ENCODE measurements around the gene LYRM9. TPM values are rescaled to one million over a fixed set of nuclear protein-coding genes. Genes with fewer than 3 reads are reported as not detected.
"Not testable (repeated sequence)": the region's sequence is repeated elsewhere in the genome, so short reads cannot be mapped to it uniquely, and the experiment has no call there.

The LYRM9 gene
- total RNA-seq, 1 experiment from 2014 or later: 0.97 TPM

DNA sequence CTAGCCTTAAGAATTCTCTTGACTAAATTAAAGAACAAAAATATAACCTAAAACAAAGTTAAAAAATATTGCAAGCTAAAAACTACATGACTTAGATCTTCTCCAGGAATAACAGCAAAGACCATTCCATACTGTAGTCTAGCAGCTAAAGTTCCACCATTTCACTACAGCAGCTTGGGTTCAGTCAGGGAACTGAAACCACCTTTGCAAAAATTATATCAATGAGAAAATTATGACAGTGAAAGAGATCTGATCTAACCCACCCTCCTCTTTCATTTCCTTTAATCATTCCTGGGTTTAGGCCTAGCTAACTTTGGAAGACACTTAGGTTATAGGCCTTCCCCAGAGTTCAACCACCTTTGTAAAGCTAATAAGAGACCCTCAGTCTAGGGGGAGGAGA, 56.5 kb downstream of the LYRM9 start:
- H3K9ac ChIP-seq (ENCODE audit: low read length): no peak overlapping the region
- no peaks in the 10 kb centered on the region for H3K9me3 ChIP-seq (ENCODE audit: low read length)
- H3K9me2 ChIP-seq (replicated peaks; ENCODE audit: insufficient read depth, low read length): no peaks in the 10 kb centered on the region
- no peaks in the 10 kb centered on the region for H3K4me1 ChIP-seq (ENCODE audit: low read length)
- H3K27ac ChIP-seq (ENCODE audit: low read length): no peak overlapping the region
- DNase-seq: no peak
- no peaks in the 10 kb centered on the region for H3K36me3 ChIP-seq (ENCODE audit: insufficient read depth, low read length)
- no peaks in the 10 kb centered on the region for H3K27me3 ChIP-seq (ENCODE audit: low read length)
- no peak overlapping the region for H2AFZ ChIP-seq (ENCODE audit: low read length)
- no peak overlapping the region for H3K4me2 ChIP-seq (ENCODE audit: low read depth, low read length, poor library complexity, severe bottlenecking)
- H4K20me1 ChIP-seq (ENCODE audit: insufficient read depth, low read depth, low read length): no peaks in the 10 kb centered on the region
- no peaks in the 10 kb centered on the region for H3K79me2 ChIP-seq (ENCODE audit: low read length)
- H3K4me3 ChIP-seq (ENCODE audit: low read length): no peak overlapping the region

DNA sequence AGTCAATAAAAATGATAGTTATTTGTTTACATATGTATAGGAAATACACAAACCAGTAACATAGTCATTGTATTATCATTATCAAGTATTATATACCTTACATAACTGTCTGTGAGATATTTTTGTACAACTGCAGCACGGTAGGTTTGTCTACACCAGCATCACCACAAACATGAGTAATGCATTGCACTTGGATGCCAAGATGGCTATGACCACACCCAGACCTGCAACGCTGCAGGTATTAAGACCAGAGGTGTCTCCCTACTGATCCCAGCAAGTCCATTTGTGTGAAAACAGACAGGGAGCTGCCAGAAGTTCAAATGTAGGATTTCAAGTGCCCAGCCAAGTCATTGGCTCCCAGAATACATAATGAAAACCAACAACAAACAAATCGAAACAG, 58.6 kb downstream of the LYRM9 start:
- no peaks in the 10 kb centered on the region for H3K9me2 ChIP-seq (replicated peaks; ENCODE audit: insufficient read depth, low read length)
- H3K9ac ChIP-seq (ENCODE audit: low read length): no peak overlapping the region
- no peak overlapping the region for H3K27ac ChIP-seq (ENCODE audit: low read length)
- no peak overlapping the region for H3K4me2 ChIP-seq (ENCODE audit: low read depth, low read length, poor library complexity, severe bottlenecking)
- H3K79me2 ChIP-seq (ENCODE audit: low read length): no peaks in the 10 kb centered on the region
- H2AFZ ChIP-seq (ENCODE audit: low read length): no peak overlapping the region
- H3K9me3 ChIP-seq (ENCODE audit: low read length): no peaks in the 10 kb centered on the region
- no peaks in the 10 kb centered on the region for H3K36me3 ChIP-seq (ENCODE audit: insufficient read depth, low read length)
- H3K4me3 ChIP-seq (ENCODE audit: low read length): no peak overlapping the region
- DNase-seq: no peak
- no peaks in the 10 kb centered on the region for H3K4me1 ChIP-seq (ENCODE audit: low read length)
- no peaks in the 10 kb centered on the region for H4K20me1 ChIP-seq (ENCODE audit: insufficient read depth, low read depth, low read length)
- no peaks in the 10 kb centered on the region for H3K27me3 ChIP-seq (ENCODE audit: low read length)

DNA sequence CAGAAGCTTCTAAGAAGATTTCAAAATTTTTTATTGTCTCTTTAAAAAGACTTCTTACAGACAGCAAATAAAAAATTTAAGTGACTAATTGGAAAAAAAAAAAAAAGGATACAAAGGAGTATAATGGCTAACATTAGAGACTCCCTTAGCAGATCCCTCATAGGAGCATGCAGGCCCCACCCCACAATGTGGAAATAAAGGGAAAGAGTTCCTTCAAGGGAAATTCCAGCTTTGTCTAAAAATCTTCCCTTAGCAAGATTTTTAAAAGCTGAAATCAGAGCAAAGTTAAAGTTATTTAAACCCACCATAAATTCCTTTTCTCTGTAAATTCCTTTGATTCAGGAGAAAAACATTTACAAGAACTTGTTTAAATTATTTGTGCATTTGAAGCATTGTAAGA, 60.3 kb downstream of the LYRM9 start:
- Histone ChIP-seq H3K9me2 (replicated peaks; ENCODE audit: insufficient read depth, low read length) (no peaks in the 10 kb centered on the region), H3K4me2 (ENCODE audit: low read depth, low read length, poor library complexity, severe bottlenecking) (no peak overlapping the region), H3K9ac (ENCODE audit: low read length) (no peak overlapping the region), H4K20me1 (ENCODE audit: insufficient read depth, low read depth, low read length) (no peaks in the 10 kb centered on the region), H3K27me3 (ENCODE audit: low read length) (no peaks in the 10 kb centered on the region), H2AFZ (ENCODE audit: low read length) (no peak overlapping the region), H3K27ac (ENCODE audit: low read length) (no peak overlapping the region), H3K79me2 (ENCODE audit: low read length) (no peaks in the 10 kb centered on the region), H3K36me3 (ENCODE audit: insufficient read depth, low read length) (no peaks in the 10 kb centered on the region), H3K4me1 (ENCODE audit: low read length) (no peaks in the 10 kb centered on the region), H3K4me3 (ENCODE audit: low read length) (no peak overlapping the region), H3K9me3 (ENCODE audit: low read length) (no peaks in the 10 kb centered on the region)
- DNase-seq: no peak

DNA sequence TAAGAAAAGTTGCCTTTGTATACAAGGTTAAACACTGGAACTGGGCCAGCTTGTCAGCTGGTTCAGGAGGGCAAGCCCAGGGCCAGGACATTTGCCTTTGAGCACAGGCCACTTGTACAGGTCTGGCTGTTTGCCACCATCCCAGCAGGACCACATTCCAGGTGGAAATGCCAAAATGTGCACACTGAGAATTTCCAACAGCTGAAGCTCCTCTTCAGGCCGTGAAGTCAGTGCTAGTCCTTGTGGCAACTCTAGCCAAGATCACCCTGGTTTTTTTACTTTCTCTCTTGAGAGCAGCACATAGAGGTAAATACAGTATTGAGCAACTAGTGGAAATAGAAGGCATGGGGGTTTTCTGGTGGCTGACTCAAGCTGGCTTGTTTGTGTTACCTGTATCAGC, 63.3 kb downstream of the LYRM9 start:
- not testable (repeated sequence) for H3K36me3 ChIP-seq (ENCODE audit: insufficient read depth, low read length); H3K27ac ChIP-seq (ENCODE audit: low read length); H3K79me2 ChIP-seq (ENCODE audit: low read length); H3K9me2 ChIP-seq (replicated peaks; ENCODE audit: insufficient read depth, low read length); H3K27me3 ChIP-seq (ENCODE audit: low read length); H3K9me3 ChIP-seq (ENCODE audit: low read length); H3K4me2 ChIP-seq (ENCODE audit: low read depth, low read length, poor library complexity, severe bottlenecking); H3K4me1 ChIP-seq (ENCODE audit: low read length); H3K9ac ChIP-seq (ENCODE audit: low read length); DNase-seq; H4K20me1 ChIP-seq (ENCODE audit: insufficient read depth, low read depth, low read length); H3K4me3 ChIP-seq (ENCODE audit: low read length); H2AFZ ChIP-seq (ENCODE audit: low read length)

DNA sequence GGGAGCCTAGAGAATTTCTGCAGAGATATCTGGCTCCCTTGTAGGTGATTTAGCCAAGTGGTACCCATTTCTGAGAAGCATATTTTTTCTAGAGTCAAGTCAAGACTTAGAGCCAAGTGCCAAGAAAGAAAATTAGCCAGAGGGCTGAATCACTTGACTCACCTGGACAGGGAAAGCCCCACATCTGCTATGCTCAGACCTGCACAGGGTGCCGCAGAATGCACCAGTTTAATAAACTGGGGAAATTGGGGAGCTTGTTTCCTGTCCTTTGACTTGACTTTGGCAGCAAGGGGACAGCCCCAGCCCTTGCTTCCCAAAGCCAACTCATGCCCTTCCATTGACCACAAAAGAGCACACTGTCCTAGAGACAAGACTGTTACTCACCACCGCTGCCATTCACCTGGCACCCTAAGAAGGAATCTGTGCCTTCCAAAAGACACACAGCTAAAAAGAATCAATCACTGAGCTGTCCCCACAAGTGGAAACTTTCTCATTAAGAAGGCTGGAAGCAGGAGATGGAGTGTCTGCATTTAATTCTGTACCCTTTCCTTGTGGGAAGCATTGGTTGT, 63.9 kb downstream of the LYRM9 start:
- H3K9ac ChIP-seq (ENCODE audit: low read length); H3K36me3 ChIP-seq (ENCODE audit: insufficient read depth, low read length); H3K4me1 ChIP-seq (ENCODE audit: low read length); H3K4me3 ChIP-seq (ENCODE audit: low read length); H3K27ac ChIP-seq (ENCODE audit: low read length); H3K4me2 ChIP-seq (ENCODE audit: low read depth, low read length, poor library complexity, severe bottlenecking); H4K20me1 ChIP-seq (ENCODE audit: insufficient read depth, low read depth, low read length); H3K9me3 ChIP-seq (ENCODE audit: low read length); H3K27me3 ChIP-seq (ENCODE audit: low read length); H3K9me2 ChIP-seq (replicated peaks; ENCODE audit: insufficient read depth, low read length); H3K79me2 ChIP-seq (ENCODE audit: low read length); H2AFZ ChIP-seq (ENCODE audit: low read length); DNase-seq: not testable (repeated sequence)

Other genes with a start within 250 kb of the LYRM9 start
- gene NOS2, start 92.8 kb downstream of the LYRM9 start, total RNA-seq (2014; rRNA removed; shearing (Covaris generic); ENCODE audit: low replicate concordance): not detected in 2 replicates
- gene NLK, start 149.3 kb upstream of the LYRM9 start, total RNA-seq (2014; rRNA removed; shearing (Covaris generic); ENCODE audit: low replicate concordance): 36.0 and 60.0 TPM in 2 replicates